Ishikawa (cell line): ENCODE data around the gene VCX3B.
"Not testable (repeated sequence)": the region's sequence is repeated elsewhere in the genome, so short reads cannot be mapped to it uniquely, and the experiment has no call there.

ENCODE experiments used
- CEBPB ChIP-seq: IDR thresholded peaks from 2 replicates; pipeline ENCODE4 v1.6.1; 2012
- CREB1 ChIP-seq: IDR thresholded peaks from 2 replicates; pipeline ENCODE4 v1.6.1; 2012; ENCODE audit warnings: low read depth
- EGR1 ChIP-seq: IDR thresholded peaks from 2 replicates; pipeline ENCODE4 v1.6.1; 2012
- EP300 ChIP-seq: IDR thresholded peaks from 2 replicates; pipeline ENCODE4 v1.6.1; 2012; ENCODE audit warnings: borderline replicate concordance
- FOXM1 ChIP-seq: IDR thresholded peaks from 2 replicates; pipeline ENCODE4 v1.6.1; 2012; ENCODE audit warnings: low read depth, borderline replicate concordance
- NFIC ChIP-seq: IDR thresholded peaks from 2 replicates; pipeline ENCODE4 v1.6.1; 2012
- RAD21 ChIP-seq: IDR thresholded peaks from 2 replicates; pipeline ENCODE4 v1.6.1; 2012; ENCODE audit warnings: low read depth
- TAF1 ChIP-seq: IDR thresholded peaks from 2 replicates; pipeline ENCODE4 v1.6.1; 2012; ENCODE audit warnings: low read depth, mild to moderate bottlenecking
- TCF12 ChIP-seq: IDR thresholded peaks from 2 replicates; pipeline ENCODE4 v1.6.1; 2012; ENCODE audit warnings: low read depth
- TEAD4 ChIP-seq: IDR thresholded peaks from 2 replicates; pipeline ENCODE4 v1.6.1; 2012
- YY1 ChIP-seq: IDR thresholded peaks from 2 replicates; pipeline ENCODE4 v1.6.1; 2012; ENCODE audit warnings: low read depth
- ZBTB7A ChIP-seq: IDR thresholded peaks from 2 replicates; pipeline ENCODE4 v1.6.1; 2012; ENCODE audit warnings: low read depth
- TF ChIP-seq, protein P1 (sequence below): IDR thresholded peaks from 2 replicates; pipeline ENCODE4 v1.6.1; 2012; ENCODE audit warnings: low read depth, mild to moderate bottlenecking
- TF ChIP-seq, protein P2 (sequence below): IDR thresholded peaks from 2 replicates; pipeline ENCODE4 v1.6.1; 2012
- TF ChIP-seq, protein P3 (sequence below): IDR thresholded peaks from 2 replicates; pipeline ENCODE4 v1.6.1; 2012

Gene VCX3B

DNA sequence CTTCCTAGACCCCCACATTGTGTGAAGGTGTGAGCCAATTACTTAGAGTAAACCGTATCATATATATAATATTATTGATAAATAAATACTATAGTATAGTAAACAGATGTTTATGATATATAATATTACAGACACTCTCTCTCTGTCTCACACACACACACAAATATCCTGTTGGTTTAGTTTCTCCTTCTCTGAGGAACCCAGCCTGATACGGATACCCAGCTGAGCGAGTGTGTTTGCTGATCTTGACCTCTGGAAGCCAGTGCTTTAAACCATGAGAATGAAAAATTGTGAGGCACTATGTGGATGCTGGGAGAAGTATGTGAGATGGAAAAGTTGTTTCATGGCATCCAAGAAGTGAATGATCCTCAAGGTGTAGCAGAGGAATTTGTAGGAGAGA is at the start of gene VCX3B:
TSS of gene VCX3B (plus strand) at position 301 of the 400 bp plus-strand sequence. CDS start 621 bp downstream, outside the sequence.
- TF ChIP-seq TCF12, TAF1, RAD21: not testable (repeated sequence)

DNA sequence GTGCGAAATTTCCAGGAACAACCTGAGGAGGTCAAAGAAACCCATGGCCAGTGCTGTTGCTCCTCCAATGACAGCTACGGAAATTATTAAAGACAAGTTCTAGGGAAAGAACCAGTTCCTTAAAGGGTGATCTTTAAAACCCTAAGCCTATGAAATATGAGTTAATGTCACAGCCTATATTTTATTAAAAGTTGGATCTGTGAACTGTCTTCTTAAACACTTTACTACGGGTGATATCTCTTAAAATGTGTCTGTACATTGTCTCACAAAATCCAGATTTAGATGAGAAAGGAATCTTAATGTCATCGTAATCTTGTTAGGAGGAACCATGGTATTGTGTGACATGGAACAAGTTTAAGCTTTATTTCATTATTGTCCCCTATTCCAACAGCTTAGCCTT is 46.3 kb upstream of the VCX3B start:
- TF ChIP-seq TEAD4 = no peak
- TF ChIP-seq ZBTB7A = no peak
- no peak for TF ChIP-seq YY1
- no peak for TF ChIP-seq CREB1
- TF ChIP-seq, protein P1, sequence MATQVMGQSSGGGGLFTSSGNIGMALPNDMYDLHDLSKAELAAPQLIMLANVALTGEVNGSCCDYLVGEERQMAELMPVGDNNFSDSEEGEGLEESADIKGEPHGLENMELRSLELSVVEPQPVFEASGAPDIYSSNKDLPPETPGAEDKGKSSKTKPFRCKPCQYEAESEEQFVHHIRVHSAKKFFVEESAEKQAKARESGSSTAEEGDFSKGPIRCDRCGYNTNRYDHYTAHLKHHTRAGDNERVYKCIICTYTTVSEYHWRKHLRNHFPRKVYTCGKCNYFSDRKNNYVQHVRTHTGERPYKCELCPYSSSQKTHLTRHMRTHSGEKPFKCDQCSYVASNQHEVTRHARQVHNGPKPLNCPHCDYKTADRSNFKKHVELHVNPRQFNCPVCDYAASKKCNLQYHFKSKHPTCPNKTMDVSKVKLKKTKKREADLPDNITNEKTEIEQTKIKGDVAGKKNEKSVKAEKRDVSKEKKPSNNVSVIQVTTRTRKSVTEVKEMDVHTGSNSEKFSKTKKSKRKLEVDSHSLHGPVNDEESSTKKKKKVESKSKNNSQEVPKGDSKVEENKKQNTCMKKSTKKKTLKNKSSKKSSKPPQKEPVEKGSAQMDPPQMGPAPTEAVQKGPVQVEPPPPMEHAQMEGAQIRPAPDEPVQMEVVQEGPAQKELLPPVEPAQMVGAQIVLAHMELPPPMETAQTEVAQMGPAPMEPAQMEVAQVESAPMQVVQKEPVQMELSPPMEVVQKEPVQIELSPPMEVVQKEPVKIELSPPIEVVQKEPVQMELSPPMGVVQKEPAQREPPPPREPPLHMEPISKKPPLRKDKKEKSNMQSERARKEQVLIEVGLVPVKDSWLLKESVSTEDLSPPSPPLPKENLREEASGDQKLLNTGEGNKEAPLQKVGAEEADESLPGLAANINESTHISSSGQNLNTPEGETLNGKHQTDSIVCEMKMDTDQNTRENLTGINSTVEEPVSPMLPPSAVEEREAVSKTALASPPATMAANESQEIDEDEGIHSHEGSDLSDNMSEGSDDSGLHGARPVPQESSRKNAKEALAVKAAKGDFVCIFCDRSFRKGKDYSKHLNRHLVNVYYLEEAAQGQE = no peak
- TF ChIP-seq, protein P2, sequence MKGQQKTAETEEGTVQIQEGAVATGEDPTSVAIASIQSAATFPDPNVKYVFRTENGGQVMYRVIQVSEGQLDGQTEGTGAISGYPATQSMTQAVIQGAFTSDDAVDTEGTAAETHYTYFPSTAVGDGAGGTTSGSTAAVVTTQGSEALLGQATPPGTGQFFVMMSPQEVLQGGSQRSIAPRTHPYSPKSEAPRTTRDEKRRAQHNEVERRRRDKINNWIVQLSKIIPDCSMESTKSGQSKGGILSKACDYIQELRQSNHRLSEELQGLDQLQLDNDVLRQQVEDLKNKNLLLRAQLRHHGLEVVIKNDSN = no peak

DNA sequence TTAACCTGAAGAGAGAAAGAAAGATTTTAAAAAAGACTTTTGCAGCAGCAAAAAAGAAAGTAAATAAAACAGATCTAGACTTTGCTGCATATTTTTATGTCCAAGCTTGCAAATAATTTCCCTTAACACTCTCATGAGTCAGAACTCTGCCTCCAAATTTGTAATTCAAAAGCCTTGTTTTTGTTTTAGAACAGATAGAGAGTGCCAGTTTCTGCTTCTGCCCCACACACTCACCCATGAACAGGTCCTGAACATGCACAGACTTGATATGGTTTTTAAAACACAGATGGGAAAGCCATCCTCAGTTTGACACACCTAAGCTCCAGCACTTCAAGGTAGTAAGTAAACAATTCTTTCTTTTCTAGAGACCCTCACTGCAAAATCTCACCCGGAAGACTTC is 39.7 kb upstream of the VCX3B start:
- TF ChIP-seq TCF12 (no peak), TAF1 (no peak), YY1 (no peak), ZBTB7A (no peak), EP300 (no peak), NFIC (no peak), CREB1 (no peak), TEAD4 (no peak)
- TF ChIP-seq, protein P2 = no peak
- TF ChIP-seq, protein P3, sequence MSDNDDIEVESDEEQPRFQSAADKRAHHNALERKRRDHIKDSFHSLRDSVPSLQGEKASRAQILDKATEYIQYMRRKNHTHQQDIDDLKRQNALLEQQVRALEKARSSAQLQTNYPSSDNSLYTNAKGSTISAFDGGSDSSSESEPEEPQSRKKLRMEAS = no peak

DNA sequence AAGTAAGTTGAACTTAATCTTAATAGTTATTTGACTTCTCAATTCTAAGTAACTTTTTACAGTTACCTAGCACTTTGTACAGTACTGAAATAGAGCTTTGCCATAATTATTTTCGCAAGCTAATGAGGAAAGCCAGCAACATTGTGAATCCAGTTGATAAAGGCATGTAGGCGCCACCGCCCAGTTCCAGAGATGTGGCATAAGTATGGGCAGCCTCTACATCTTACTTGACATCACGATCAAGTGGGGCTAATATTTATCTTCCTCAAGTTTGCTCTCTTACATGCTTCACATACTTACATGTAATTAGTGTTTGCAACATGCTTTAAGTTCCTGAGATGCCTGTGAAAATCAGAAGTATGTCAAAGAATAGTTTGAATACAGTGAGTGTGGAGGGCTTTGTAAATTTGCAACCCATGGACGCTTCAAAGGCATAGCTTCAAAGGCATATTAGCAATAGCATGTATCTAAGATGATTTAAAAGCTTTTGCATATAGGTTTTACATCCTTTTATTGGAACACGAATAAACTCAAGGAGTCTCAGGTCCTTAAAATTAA is 34.9 kb upstream of the VCX3B start:
- TF ChIP-seq EGR1 = no peak
- no peak for TF ChIP-seq FOXM1
- TF ChIP-seq RAD21 = no peak
- no peak for TF ChIP-seq YY1
- no peak for TF ChIP-seq CREB1
- TF ChIP-seq EP300 = no peak
- no peak for TF ChIP-seq TCF12
- no peak for TF ChIP-seq TEAD4

DNA sequence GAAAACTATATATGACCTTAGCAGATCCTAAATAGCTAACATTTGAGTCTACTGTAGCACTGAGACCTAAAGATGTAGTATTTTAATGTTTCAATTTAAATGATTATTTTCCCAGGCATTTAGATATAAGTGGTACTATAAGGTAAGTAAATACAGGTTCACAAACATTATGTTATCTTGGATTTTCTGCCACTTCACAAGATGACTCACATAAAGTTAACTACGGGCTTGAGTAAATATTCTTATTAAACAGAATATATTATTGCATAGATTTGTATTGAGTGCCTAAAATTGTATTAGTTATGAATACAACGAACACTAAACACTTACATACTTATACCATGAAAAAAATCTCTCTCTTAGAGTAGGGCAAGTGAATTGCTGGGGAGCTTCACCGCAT is 34.2 kb upstream of the VCX3B start:
- TF ChIP-seq RAD21 = no peak
- TF ChIP-seq FOXM1 = no peak
- no peak for TF ChIP-seq TAF1
- TF ChIP-seq EP300 = no peak
- TF ChIP-seq CREB1 = no peak
- no peak for TF ChIP-seq YY1
- TF ChIP-seq, protein P1 = no peak
- no peak for TF ChIP-seq TCF12
- TF ChIP-seq EGR1 = no peak
- no peak for TF ChIP-seq TEAD4
- TF ChIP-seq, protein P3 = no peak
- TF ChIP-seq, protein P2 = no peak
- TF ChIP-seq NFIC = no peak
- TF ChIP-seq ZBTB7A = no peak
- no peak for TF ChIP-seq CEBPB

DNA sequence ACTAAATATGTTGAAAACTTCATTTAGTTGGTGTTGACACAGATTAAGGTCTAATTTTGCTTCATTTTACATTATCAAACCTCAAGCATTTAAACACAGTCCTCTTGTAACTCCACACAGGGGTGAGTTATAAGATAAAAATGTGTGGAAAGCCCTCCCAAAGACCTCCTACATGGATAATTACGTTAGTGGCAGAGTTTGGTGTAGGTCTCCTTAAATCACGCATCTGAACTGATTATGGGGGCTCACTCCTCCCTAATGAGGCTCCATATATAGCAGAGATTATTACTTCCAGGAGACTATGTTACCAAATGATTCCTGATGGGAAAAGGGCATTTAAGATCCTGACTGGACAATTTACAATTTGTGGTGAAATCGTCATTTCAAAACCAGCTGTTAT is 32.2 kb upstream of the VCX3B start:
- TF ChIP-seq ZBTB7A (no peak), FOXM1 (no peak), NFIC (no peak), EP300 (no peak), TAF1 (no peak), YY1 (no peak), TEAD4 (no peak), RAD21 (no peak), CREB1 (no peak)
- TF ChIP-seq, protein P3 = no peak
